Rectal smooth muscle tissue (tissue), 1 donor: ENCODE results near the gene BGLAP.
A peak's percentile ranks its signal among the peaks of the same experiment; 100 is the strongest.

Source experiments
- H3K27ac ChIP-seq: one replicate; pipeline ENCODE4 v1.7.0; 2013; ENCODE audit warnings: low read depth, low read length, inconsistent platforms
- H3K27me3 ChIP-seq: one replicate; pipeline ENCODE4 v1.7.0; 2013; ENCODE audit warnings: low read length; ENCODE audit not compliant: control insufficient read depth, insufficient read depth
- H3K36me3 ChIP-seq: one replicate; pipeline ENCODE4 v1.7.0; 2013; ENCODE audit warnings: low read length; ENCODE audit not compliant: control insufficient read depth, insufficient read depth
- H3K4me1 ChIP-seq: one replicate; pipeline ENCODE4 v1.7.0; 2013; ENCODE audit warnings: low read length; ENCODE audit not compliant: control insufficient read depth, insufficient read depth
- H3K4me3 ChIP-seq: one replicate; pipeline ENCODE4 v1.7.0; 2013; ENCODE audit warnings: low read length
- H3K9ac ChIP-seq: one replicate; pipeline ENCODE4 v1.7.0; 2013; ENCODE audit warnings: low read length

BGLAP gene

GRCh38 chr1:156241926-156242325 lies at the start of gene BGLAP:
BGLAP (plus strand) TSS chr1:156242184; CDS start chr1:156242232, 48 bp downstream.
- H3K27ac ChIP-seq, result no peak within 1 kb of the TSS
- no peak within 1 kb of the TSS for H3K4me3 ChIP-seq
- H3K9ac ChIP-seq, result no peak within 1 kb of the TSS
- H3K4me1 ChIP-seq, result no peaks in the 10 kb centered on the region
- H3K36me3 ChIP-seq, result peaks cover 5% of the 10 kb centered on the region
- peaks cover 21% of the 10 kb centered on the region for H3K27me3 ChIP-seq

- H3K4me3 ChIP-seq, result peak overlapping the region; percentile 65
- peak overlapping the region; percentile 68 for H3K9ac ChIP-seq
- no peaks in the 10 kb centered on the region for H3K27me3 ChIP-seq
- H3K36me3 ChIP-seq, result peaks cover 3% of the 10 kb centered on the region
- H3K4me1 ChIP-seq, result peaks cover 7% of the 10 kb centered on the region
- H3K27ac ChIP-seq, result peak overlapping the region; percentile 82
Measured at GRCh38 chr1:156193208-156193487, 48.8 kb upstream of the BGLAP start.

GRCh38 chr1:156193488-156194299 lies 48.3 kb upstream of the BGLAP start, which contains the start of gene SLC25A44:
SLC25A44 (plus strand) TSS chr1:156194104; CDS start chr1:156199848, 5,744 bp downstream.
- H3K27ac ChIP-seq, result peak within 1 kb of the TSS; percentile 82
- no peaks in the 10 kb centered on the region for H3K27me3 ChIP-seq
- H3K36me3 ChIP-seq, result peaks cover 3% of the 10 kb centered on the region
- peak within 1 kb of the TSS; percentile 89 for H3K9ac ChIP-seq
- H3K4me3 ChIP-seq, result peak within 1 kb of the TSS; percentile 98
- H3K4me1 ChIP-seq, result peaks cover 7% of the 10 kb centered on the region

- peaks cover 3% of the 10 kb centered on the region for H3K36me3 ChIP-seq
- peak overlapping the region; percentile 89 for H3K9ac ChIP-seq
- peak overlapping the region; percentile 98 for H3K4me3 ChIP-seq
- peak overlapping the region; percentile 60 for H3K27ac ChIP-seq
- no peaks in the 10 kb centered on the region for H3K27me3 ChIP-seq
- H3K4me1 ChIP-seq, result peaks cover 7% of the 10 kb centered on the region
Measured at GRCh38 chr1:156194300-156194652, 47.7 kb upstream of the BGLAP start.

GRCh38 chr1:156195853-156196252 lies 46.1 kb upstream of the BGLAP start:
- Histone ChIP-seq H3K27me3 (no peaks in the 10 kb centered on the region), H3K27ac (no peak overlapping the region), H3K36me3 (peaks cover 3% of the 10 kb centered on the region), H3K9ac (no peak overlapping the region), H3K4me3 (no peak overlapping the region), H3K4me1 (peaks cover 7% of the 10 kb centered on the region)

GRCh38 chr1:156196445-156196844 lies 45.5 kb upstream of the BGLAP start:
- no peak overlapping the region for H3K9ac ChIP-seq
- peaks cover 7% of the 10 kb centered on the region for H3K4me1 ChIP-seq
- H3K4me3 ChIP-seq, result no peak overlapping the region
- no peaks in the 10 kb centered on the region for H3K27me3 ChIP-seq
- no peak overlapping the region for H3K27ac ChIP-seq
- peaks cover 3% of the 10 kb centered on the region for H3K36me3 ChIP-seq

GRCh38 chr1:156198831-156199349 lies 43.1 kb upstream of the BGLAP start:
- no peaks in the 10 kb centered on the region for H3K27me3 ChIP-seq
- H3K9ac ChIP-seq, result no peak overlapping the region
- peaks cover 8% of the 10 kb centered on the region for H3K36me3 ChIP-seq
- H3K4me1 ChIP-seq, result peaks cover 4% of the 10 kb centered on the region
- no peak overlapping the region for H3K4me3 ChIP-seq
- no peak overlapping the region for H3K27ac ChIP-seq

GRCh38 chr1:156200044-156200443 lies 41.9 kb upstream of the BGLAP start:
- peaks cover 8% of the 10 kb centered on the region for H3K36me3 ChIP-seq
- no peaks in the 10 kb centered on the region for H3K4me1 ChIP-seq
- no peaks in the 10 kb centered on the region for H3K27me3 ChIP-seq
- no peak overlapping the region for H3K9ac ChIP-seq
- no peak overlapping the region for H3K27ac ChIP-seq
- H3K4me3 ChIP-seq, result no peak overlapping the region

- Histone ChIP-seq H3K9ac (no peak overlapping the region), H3K4me1 (no peaks in the 10 kb centered on the region), H3K4me3 (no peak overlapping the region), H3K36me3 (peaks cover 8% of the 10 kb centered on the region), H3K27me3 (no peaks in the 10 kb centered on the region), H3K27ac (peak overlapping the region; percentile 1)
Measured at GRCh38 chr1:156203331-156203730, 38.7 kb upstream of the BGLAP start.

GRCh38 chr1:156204686-156205085 lies 37.3 kb upstream of the BGLAP start:
- Histone ChIP-seq H3K4me1 (no peaks in the 10 kb centered on the region), H3K36me3 (peaks cover 16% of the 10 kb centered on the region), H3K27me3 (no peaks in the 10 kb centered on the region), H3K27ac (no peak overlapping the region), H3K9ac (no peak overlapping the region), H3K4me3 (no peak overlapping the region)

GRCh38 chr1:156211243-156211642 lies 30.7 kb upstream of the BGLAP start:
- peaks cover 13% of the 10 kb centered on the region for H3K36me3 ChIP-seq

GRCh38 chr1:156212130-156212529 lies 29.9 kb upstream of the BGLAP start:
- H3K36me3 ChIP-seq, result peaks cover 13% of the 10 kb centered on the region
- H3K4me1 ChIP-seq, result peaks cover 11% of the 10 kb centered on the region
- H3K9ac ChIP-seq, result peak overlapping the region; percentile 62
- H3K27ac ChIP-seq, result peak overlapping the region; percentile 98
- H3K27me3 ChIP-seq, result no peaks in the 10 kb centered on the region
- peak overlapping the region; percentile 95 for H3K4me3 ChIP-seq

More at GRCh38 chr1:156211243-156211642, 30.7 kb upstream of the BGLAP start:
- Histone ChIP-seq H3K9ac (no peak overlapping the region), H3K4me3 (no peak overlapping the region), H3K27me3 (no peaks in the 10 kb centered on the region), H3K27ac (no peak overlapping the region), H3K4me1 (peaks cover 11% of the 10 kb centered on the region)
